ENCODE data around the gene DCN.

DCN gene

GRCh38 chr12:91133871-91134270 lies 48.7 kb downstream of the DCN start:
- no peak for DNase-seq (ENCODE audit: low read depth)

- no peak for DNase-seq (ENCODE audit: low read depth)
Observed at GRCh38 chr12:91129662-91130362, 52.8 kb downstream of the DCN start.

GRCh38 chr12:91127751-91128150 lies 54.9 kb downstream of the DCN start:
- no peak for DNase-seq (ENCODE audit: low read depth)

GRCh38 chr12:91127306-91127705 lies 55.3 kb downstream of the DCN start:
- no peak for DNase-seq (ENCODE audit: low read depth)

GRCh38 chr12:91126516-91126915 lies 56.1 kb downstream of the DCN start:
- DNase-seq (ENCODE audit: low read depth): no peak

GRCh38 chr12:91123236-91123916 lies 59.2 kb downstream of the DCN start:
- DNase-seq (ENCODE audit: low read depth): no peak

- no peak for DNase-seq (ENCODE audit: low read depth)
Observed at GRCh38 chr12:91120781-91121180, 61.8 kb downstream of the DCN start.

GRCh38 chr12:91119089-91119488 lies 63.5 kb downstream of the DCN start:
- no peak for DNase-seq (ENCODE audit: low read depth)

- no peak for DNase-seq (ENCODE audit: low read depth)
Observed at GRCh38 chr12:91113621-91114020, 69.0 kb downstream of the DCN start.

- DNase-seq (ENCODE audit: low read depth): no peak
Observed at GRCh38 chr12:91111366-91112325, 71.0 kb downstream of the DCN start, which contains the start of gene LUM. Gene LUM, minus strand, starts transcription at chr12:91111494. Its CDS starts 2,515 bp downstream, at chr12:91108979.

GRCh38 chr12:91110311-91110924 lies 72.2 kb downstream of the DCN start:
- DNase-seq (ENCODE audit: low read depth): no peak

- DNase-seq (ENCODE audit: low read depth): no peak
Observed at GRCh38 chr12:91109581-91110310, 72.9 kb downstream of the DCN start.

GRCh38 chr12:91109148-91109564 lies 73.5 kb downstream of the DCN start:
- DNase-seq (ENCODE audit: low read depth): no peak

GRCh38 chr12:91108196-91108755 lies 74.3 kb downstream of the DCN start:
- DNase-seq (ENCODE audit: low read depth): no peak

GRCh38 chr12:91106283-91106682 lies 76.3 kb downstream of the DCN start:
- no peak for DNase-seq (ENCODE audit: low read depth)

- no peak for DNase-seq (ENCODE audit: low read depth)
Observed at GRCh38 chr12:91105807-91106206, 76.8 kb downstream of the DCN start.

- DNase-seq (ENCODE audit: low read depth): no peak
Observed at GRCh38 chr12:91104812-91105466, 77.7 kb downstream of the DCN start.

GRCh38 chr12:91103624-91104023 lies 79.0 kb downstream of the DCN start:
- DNase-seq (ENCODE audit: low read depth): no peak

- DNase-seq (ENCODE audit: low read depth): no peak
Observed at GRCh38 chr12:91103101-91103500, 79.5 kb downstream of the DCN start.

GRCh38 chr12:91100906-91101305 lies 81.7 kb downstream of the DCN start:
- DNase-seq (ENCODE audit: low read depth): no peak

Data from stimulated activated CD8-positive, alpha-beta memory T cell treated with anti-CD3 and anti-CD28 coated beads, Interleukin-12 subunit alpha, Interleukin-12 subunit beta, amount 100 ng/mL, for 4 hours (primary cell).